DMS53 treated with DMSO at 0.1 percent for 48 hours (cell line): ENCODE data around the gene TMEM184B.

ENCODE experiments used
- DNase-seq: peaks from one replicate; lab custom pipeline; 2025; ENCODE audit not compliant: unreplicated experiment; lab: John Stamatoyannopoulos, UW

TMEM184B gene

DNA sequence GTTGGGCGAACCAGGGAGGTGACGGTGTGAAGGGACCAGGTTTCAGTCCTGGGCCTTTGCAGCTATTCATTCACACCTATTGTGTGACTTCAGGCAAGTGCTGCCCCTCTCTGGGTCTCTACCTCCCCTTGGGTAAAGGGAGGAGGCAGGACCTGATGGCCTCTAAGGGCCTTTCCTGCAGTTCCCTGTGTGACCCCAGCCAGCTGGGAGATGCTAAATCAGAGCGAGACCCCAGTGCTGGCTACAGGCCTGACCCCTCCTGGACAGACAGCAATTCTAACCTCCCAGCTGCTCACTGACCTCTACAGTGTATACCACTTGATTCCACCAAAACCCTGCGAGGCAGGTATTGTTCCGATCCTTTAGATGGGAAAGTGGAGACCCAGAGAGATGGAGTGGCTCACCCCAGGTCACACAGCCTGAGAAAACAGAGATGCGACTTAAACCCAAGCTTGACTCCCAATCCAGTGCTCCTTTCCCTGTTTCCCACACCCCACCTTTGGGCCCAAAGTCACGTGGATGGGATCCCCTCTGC, 64.8 kb downstream of the TMEM184B start:
- DNase-seq: no peak

GRCh38 chr22:38205261-38206128, 67.3 kb downstream of the TMEM184B start:
- DNase-seq: no peak

DNA sequence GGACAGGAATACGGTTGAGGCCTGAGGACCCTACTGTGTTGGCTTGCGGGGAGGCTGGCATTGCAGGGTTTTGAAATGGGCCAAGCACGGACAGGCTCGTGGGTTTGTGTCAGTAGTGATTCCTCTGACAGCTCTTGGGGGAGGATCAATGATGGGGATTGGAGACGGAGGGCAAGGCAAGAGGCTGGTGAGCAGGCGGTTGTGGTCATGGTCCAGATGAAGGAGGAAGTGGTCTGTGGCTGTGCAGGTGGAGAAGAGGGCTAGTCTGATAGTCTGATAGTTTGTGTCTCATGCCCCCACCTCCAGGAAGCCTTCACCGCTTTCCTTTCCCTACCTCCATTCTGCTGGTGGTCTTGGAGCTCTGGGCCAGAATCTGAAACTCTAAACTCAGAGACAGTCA, 68.0 kb downstream of the TMEM184B start:
- no peak for DNase-seq

- no peak for DNase-seq
Measured at GRCh38 chr22:38203855-38204514, 68.8 kb downstream of the TMEM184B start.

DNA sequence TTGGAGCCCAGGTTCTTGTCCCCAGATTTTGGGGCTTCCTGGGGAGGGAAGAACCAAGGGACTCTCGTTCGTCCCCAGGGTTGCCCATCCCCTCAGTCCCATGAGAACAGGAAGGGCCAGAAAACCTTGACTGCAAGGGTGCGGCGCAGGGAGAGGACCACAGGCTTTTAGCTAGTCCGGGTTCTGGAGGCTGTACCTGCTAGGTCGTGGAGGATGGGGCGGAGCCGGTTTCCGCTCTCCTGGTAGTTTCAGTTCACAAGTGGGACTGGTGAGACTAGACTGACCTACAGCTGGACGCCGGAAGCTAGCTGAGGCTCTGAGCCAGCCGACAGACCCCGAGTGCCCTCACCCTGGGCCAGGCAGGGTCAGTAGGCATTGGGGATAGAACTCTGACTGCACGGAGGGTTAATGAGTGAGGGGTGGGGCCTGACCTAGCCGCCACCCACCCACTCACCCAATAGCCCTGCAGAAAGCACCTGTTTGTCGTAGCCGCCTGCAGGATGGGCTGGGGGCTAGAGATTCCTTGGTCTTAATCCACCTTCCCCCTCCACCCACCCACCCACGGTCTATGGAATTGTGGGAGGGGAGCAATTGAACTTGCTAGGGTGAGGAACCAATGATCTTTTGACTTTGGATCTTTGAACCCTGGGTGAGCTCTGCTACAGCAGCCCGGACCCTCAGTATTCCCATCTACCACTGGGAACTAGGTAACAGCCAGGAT, 69.6 kb downstream of the TMEM184B start:
- DNase-seq: no peak

DNA sequence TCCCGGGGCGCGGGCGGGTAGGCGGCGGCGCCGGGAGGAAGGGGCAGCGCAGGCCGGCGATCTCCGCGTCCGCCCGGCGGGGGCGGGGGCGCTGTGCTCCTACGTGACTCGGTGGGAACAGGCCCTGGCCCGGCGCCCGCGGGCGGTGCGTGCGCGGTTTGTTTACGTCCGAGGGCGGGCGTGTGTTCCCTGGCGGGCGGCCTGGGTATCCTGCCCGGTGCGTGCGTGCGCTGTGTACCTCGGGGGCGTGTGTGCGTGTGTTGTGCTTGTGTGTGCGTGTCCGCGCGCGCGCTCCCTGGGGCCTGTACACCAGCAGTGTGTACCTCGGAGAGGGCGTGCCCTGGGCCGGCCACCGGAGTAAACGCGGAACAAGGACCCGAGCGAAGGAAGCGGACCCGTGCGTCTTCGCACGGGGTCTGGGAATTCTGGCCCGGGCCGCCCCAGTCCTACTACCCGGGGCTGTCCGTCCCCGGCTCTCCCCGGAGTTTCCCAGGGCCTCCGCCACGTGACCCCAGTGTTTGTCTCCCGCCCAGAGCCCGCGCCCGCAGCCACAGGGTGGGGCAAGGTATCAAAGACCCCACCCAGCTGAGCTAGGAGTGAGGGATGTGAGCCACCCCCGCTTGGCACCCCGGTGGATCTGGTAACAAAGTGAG, 70.2 kb downstream of the TMEM184B start:
- no peak for DNase-seq

GRCh38 chr22:38201711-38202436, 70.9 kb downstream of the TMEM184B start, which contains the start of gene MAFF:
MAFF (plus strand) TSS chr22:38201994; CDS start chr22:38213854, 11,860 bp downstream.
- peak; percentile 51 for DNase-seq

- DNase-seq: no peak
Measured at GRCh38 chr22:38201371-38201710, 71.5 kb downstream of the TMEM184B start.

- DNase-seq: no peak
Measured at GRCh38 chr22:38199826-38200559, 72.8 kb downstream of the TMEM184B start.

DNA sequence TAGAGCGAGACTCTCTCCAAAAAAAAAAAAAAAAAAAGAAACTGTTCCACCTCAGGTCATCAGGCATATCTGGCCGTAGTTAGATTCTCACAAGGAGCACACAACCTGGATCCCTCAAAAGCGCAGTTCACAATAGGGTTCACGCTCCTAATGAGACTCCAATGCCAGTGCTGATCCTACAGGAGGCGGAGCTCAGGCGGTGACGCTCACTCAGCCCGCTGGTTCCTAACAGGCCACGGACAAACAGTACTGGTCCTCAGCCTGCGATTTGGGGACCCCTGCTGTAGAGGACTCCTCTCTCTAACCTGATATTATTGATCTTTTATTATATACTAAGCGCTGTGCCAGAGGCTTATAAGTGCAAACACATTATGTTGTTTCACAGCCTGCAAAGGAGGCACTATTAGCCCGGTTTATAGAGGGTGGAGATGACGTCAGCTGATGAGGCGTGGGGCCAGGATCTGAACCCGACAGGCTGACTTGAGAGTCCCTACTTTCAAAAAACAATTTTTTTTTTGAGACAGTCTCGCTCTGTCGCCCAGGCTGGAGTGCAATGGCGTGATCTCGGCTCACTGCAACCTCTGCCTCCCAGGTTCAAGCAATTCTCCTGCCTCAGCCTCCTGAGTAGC, 75.9 kb downstream of the TMEM184B start:
- DNase-seq: no peak

GRCh38 chr22:38193580-38193979, 79.2 kb downstream of the TMEM184B start:
- DNase-seq: no peak

DNA sequence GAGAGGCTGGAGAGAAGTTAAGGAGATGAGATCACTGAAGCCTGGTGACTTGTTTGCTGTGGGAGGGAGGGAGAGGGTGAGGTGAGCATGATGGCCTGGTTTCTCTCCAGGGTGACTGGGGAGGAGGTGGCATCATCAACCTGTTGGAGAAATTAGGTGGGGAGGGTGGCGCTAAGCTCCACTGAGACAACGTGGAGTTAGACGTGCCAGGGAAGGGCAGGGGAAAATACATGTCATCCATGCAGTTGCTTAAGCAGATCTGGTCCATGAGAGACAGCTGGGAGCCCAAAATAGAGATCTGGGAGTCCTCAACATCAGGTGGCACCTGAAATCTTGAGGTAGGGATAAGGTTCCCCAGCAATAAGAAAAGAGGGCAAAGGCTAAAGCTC, 80.3 kb downstream of the TMEM184B start:
- no peak for DNase-seq

GRCh38 chr22:38191731-38192474, 80.9 kb downstream of the TMEM184B start:
- DNase-seq: no peak

GRCh38 chr22:38191055-38191454, 81.8 kb downstream of the TMEM184B start:
- no peak for DNase-seq

GRCh38 chr22:38190581-38190980, 82.2 kb downstream of the TMEM184B start:
- DNase-seq: no peak

GRCh38 chr22:38189104-38189503, 83.7 kb downstream of the TMEM184B start:
- no peak for DNase-seq

DNA sequence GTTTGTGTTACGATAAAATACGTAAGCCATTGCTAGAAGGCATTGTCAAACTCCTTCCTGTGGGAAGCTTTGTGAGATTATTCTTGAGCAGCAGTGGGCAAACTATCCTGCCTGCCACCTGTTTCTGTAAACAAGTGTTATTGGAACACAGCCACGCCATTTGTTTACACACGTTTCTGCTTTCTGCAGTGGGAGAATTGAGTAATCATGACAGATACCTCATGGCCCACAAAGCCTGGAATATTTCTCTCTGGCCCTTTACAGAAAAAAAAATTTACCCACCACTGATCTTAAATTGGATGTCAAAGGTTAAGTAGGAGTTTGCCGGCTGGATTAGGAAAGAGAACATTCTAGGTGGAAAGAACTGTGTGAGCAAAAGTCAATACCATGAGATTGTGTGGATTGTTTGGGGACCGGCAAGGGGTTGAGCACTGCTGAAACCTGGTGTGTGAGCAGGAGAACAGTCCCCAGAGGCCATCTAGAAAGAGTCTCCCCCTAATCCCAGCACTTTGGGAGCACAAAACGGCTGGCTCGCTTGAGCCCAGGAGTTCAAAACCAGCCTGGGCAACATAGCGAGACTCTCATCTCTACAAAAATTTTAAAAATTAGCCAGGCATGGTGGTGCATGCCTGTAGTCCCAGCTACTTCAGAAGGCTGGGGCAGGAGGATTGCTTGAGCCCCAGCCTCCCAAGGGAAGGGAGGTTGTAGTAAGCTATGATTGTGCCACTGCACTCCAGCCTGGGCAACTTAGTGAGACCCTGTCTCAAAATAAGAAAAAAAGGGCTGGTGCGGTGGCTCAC, 85.2 kb downstream of the TMEM184B start:
- peak; percentile 36 for DNase-seq

- DNase-seq: no peak
Measured at GRCh38 chr22:38186429-38186828, 86.4 kb downstream of the TMEM184B start.
